ENCODE results near the gene PDE2A. TPM values are rescaled to one million over a fixed set of nuclear protein-coding genes. Genes with fewer than 3 reads are reported as not detected.

Gene PDE2A
- total RNA-seq, 1 experiment from 2014 or later, result 0.74 TPM

- Histone ChIP-seq H3K27ac (ENCODE audit: low read length) (no peak overlapping the region), H3K4me1 (ENCODE audit: control insufficient read depth, insufficient read depth, low read length) (no peaks in the 10 kb centered on the region), H3K27me3 (ENCODE audit: control insufficient read depth, insufficient read depth, low read length) (peaks cover 36% of the 10 kb centered on the region), H3K4me3 (ENCODE audit: low read depth in 2 of 2, low read length in 2 of 2) (no peak overlapping the region), H3K36me3 (ENCODE audit: control insufficient read depth, insufficient read depth, low read length) (no peaks in the 10 kb centered on the region), H3K9me3 (ENCODE audit: control insufficient read depth, insufficient read depth, low read depth, low read length) (no peaks in the 10 kb centered on the region)
- no peak for DNase-seq (ENCODE audit: low read depth, low spot score)
- BruUV-seq (replicated peaks), result no TSS peak
- intact Hi-C loops (cut with micrococcal nuclease; ENCODE audit: unreplicated experiment), result no loop called here
- no peak for ATAC-seq
- in situ Hi-C loops (cut with HindIII; ENCODE audit: low pct_unique_long_range_greater_than_20kb, low sequenced_read_pairs), result no loop called here
- ChIA-PET POLR2A (no interaction called here), CTCF (no interaction called here)
- TF ChIP-seq TCF7L2 (IDR thresholded peaks at IDR 0.05; ENCODE audit: low read depth, low read length) (no peak), CTCF (IDR thresholded peaks at IDR 0.05) (no peak), SIN3A (IDR thresholded peaks at IDR 0.05; ENCODE audit: borderline replicate concordance, insufficient read depth, low read depth, low read length) (no peak), POLR2AphosphoS5 (IDR thresholded peaks at IDR 0.05; ENCODE audit: low read depth, low read length) (no peak), REST (IDR thresholded peaks at IDR 0.05; ENCODE audit: insufficient read depth in 1 of 2, low read depth in 2 of 2, low read length in 1 of 2) (no peak)
Measured at GRCh38 chr11:72544589-72544988, 129.6 kb downstream of the PDE2A start.

GRCh38 chr11:72543849-72544542 lies 130.2 kb downstream of the PDE2A start:
- Histone ChIP-seq H3K36me3 (ENCODE audit: control insufficient read depth, insufficient read depth, low read length) (no peaks in the 10 kb centered on the region), H3K4me3 (ENCODE audit: low read depth in 2 of 2, low read length in 2 of 2) (no peak overlapping the region), H3K4me1 (ENCODE audit: control insufficient read depth, insufficient read depth, low read length) (no peaks in the 10 kb centered on the region), H3K27ac (ENCODE audit: low read length) (no peak overlapping the region), H3K9me3 (ENCODE audit: control insufficient read depth, insufficient read depth, low read depth, low read length) (no peaks in the 10 kb centered on the region), H3K27me3 (ENCODE audit: control insufficient read depth, insufficient read depth, low read length) (peaks cover 39% of the 10 kb centered on the region)
- in situ Hi-C loops (cut with HindIII; ENCODE audit: low pct_unique_long_range_greater_than_20kb, low sequenced_read_pairs), result no loop called here
- ChIA-PET CTCF (no interaction called here), POLR2A (no interaction called here)
- TF ChIP-seq REST (IDR thresholded peaks at IDR 0.05; ENCODE audit: insufficient read depth in 1 of 2, low read depth in 2 of 2, low read length in 1 of 2) (no peak), CTCF (IDR thresholded peaks at IDR 0.05) (no peak), SIN3A (IDR thresholded peaks at IDR 0.05; ENCODE audit: borderline replicate concordance, insufficient read depth, low read depth, low read length) (no peak), TCF7L2 (IDR thresholded peaks at IDR 0.05; ENCODE audit: low read depth, low read length) (no peak), POLR2AphosphoS5 (IDR thresholded peaks at IDR 0.05; ENCODE audit: low read depth, low read length) (no peak)
- DNase-seq (ENCODE audit: low read depth, low spot score), result no peak
- no TSS peak for BruUV-seq (replicated peaks)
- no peak for ATAC-seq
- intact Hi-C loops (cut with micrococcal nuclease; ENCODE audit: unreplicated experiment), result no loop called here

Measured in Panc1 (cell line).